CD8-positive, alpha-beta memory T cell (primary cell): ENCODE data around the gene COL2A1. TPM values are rescaled to one million over a fixed set of nuclear protein-coding genes. Genes with fewer than 3 reads are reported as not detected.
A peak's percentile ranks its signal among the peaks of the same experiment; 100 is the strongest.

Source experiments
- CTCF ChIA-PET: fragments of 350-600 bp; sonication (Branson Sonifier 250); formaldehyde crosslinking; loops from one replicate; lab custom pipeline; 2021; ENCODE audit warnings: antibody characterized with exemption; lab: Charles Lee
- POLR2A ChIA-PET: fragments of 350-600 bp; sonication (Branson Sonifier 250); formaldehyde crosslinking; loops from one replicate; lab custom pipeline; 2021; ENCODE audit warnings: antibody characterized with exemption; lab: Charles Lee
- DNase-seq, 5 donors: peaks; one replicate each; pipeline versions ENCODE4 v3.0.0 to v3.0.0-alpha.2; 2020 to 2022; ENCODE audit warnings: mixed read lengths in 1 of 5
- H3K27ac ChIP-seq: one replicate; pipeline ENCODE4 v1.7.0; 2013; ENCODE audit warnings: low read depth, mild to moderate bottlenecking, low read length, moderate library complexity
- H3K27me3 ChIP-seq: 2 replicates; pipeline ENCODE4 v1.7.0; 2013; ENCODE audit warnings: low read length, mild to moderate bottlenecking; ENCODE audit not compliant: insufficient read depth, poor library complexity, severe bottlenecking
- H3K36me3 ChIP-seq: 2 replicates; pipeline ENCODE4 v1.7.0; 2013; ENCODE audit warnings: mild to moderate bottlenecking, low read length, moderate library complexity; ENCODE audit not compliant: insufficient read depth
- H3K4me1 ChIP-seq: 2 replicates; pipeline ENCODE4 v1.7.0; 2013; ENCODE audit warnings: mild to moderate bottlenecking, low read length, moderate library complexity; ENCODE audit not compliant: insufficient read depth
- H3K4me3 ChIP-seq: 2 replicates; pipeline ENCODE4 v1.7.0; 2013; ENCODE audit warnings: mild to moderate bottlenecking, low read length
- H3K9me3 ChIP-seq: 2 replicates; pipeline ENCODE4 v1.7.0; 2013; ENCODE audit warnings: mild to moderate bottlenecking, low read length
- H3K27ac Mint-ChIP-seq, 8 donors: one replicate each; pipeline ENCODE4 v1.8.0; 2020 to 2021; ENCODE audit warnings: mixed read lengths in 8 of 8, mild to moderate bottlenecking in 6 of 8, inconsistent platforms in 3 of 8, moderate library complexity in 3 of 8
- H3K27me3 Mint-ChIP-seq, 2 donors: one replicate each; pipeline ENCODE4 v1.8.0; 2020 to 2021; ENCODE audit warnings: mixed read lengths in 2 of 2, mild to moderate bottlenecking in 1 of 2, moderate library complexity in 1 of 2
- H3K36me3 Mint-ChIP-seq, 3 donors: one replicate each; pipeline ENCODE4 v1.8.0; 2020 to 2021; ENCODE audit warnings: mixed read lengths in 3 of 3, inconsistent platforms in 1 of 3, mild to moderate bottlenecking in 1 of 3
- H3K4me1 Mint-ChIP-seq, 3 donors: one replicate each; pipeline ENCODE4 v1.8.0; 2020 to 2021; ENCODE audit warnings: mixed read lengths in 3 of 3, inconsistent platforms in 1 of 3, mild to moderate bottlenecking in 1 of 3
- H3K4me3 Mint-ChIP-seq, 7 donors: one replicate each; pipeline ENCODE4 v1.8.0; 2020 to 2021; ENCODE audit warnings: mixed read lengths in 7 of 7, mild to moderate bottlenecking in 6 of 7, moderate library complexity in 4 of 7, inconsistent platforms in 2 of 7
- H3K9me3 Mint-ChIP-seq, 5 donors: one replicate each; pipeline ENCODE4 v1.8.0; 2020 to 2022; ENCODE audit warnings: mixed read lengths in 5 of 5, mild to moderate bottlenecking in 3 of 5, moderate library complexity in 2 of 5, inconsistent platforms in 1 of 5
- polyA plus RNA-seq: library from polyadenylated mRNA; unstranded; fragments of 300-500 nt; fragmentation: Illumina TruSeq; gene quantifications from one replicate; pipeline ENCODE4 v1.2.3, GENCODE V29; 2021
- total RNA-seq, 2 experiments: library from RNA; stranded (reverse); gene quantifications; one replicate each; pipeline ENCODE4 v1.2.3, GENCODE V29; 2021

Gene COL2A1
- total and polyA plus RNA-seq, 3 experiments from 2014 or later = not detected

- Mint-ChIP-seq H3K27me3 (no peaks in the 10 kb centered on the region), H3K9me3 (no peaks in the 10 kb centered on the region), H3K36me3 (peaks cover 0 to 16% (median 2%) of the 10 kb centered on the region in 3 donors), H3K4me3 (no peak overlapping the region), H3K27ac (no peak overlapping the region), H3K4me1 (no peaks in the 10 kb centered on the region)
- no peaks in the 10 kb centered on the region for H3K9me3 ChIP-seq
- ChIA-PET CTCF (interaction anchor here (1.9 kb wide), 1 partner anchor 10 kb away, joined by 6 read pairs; the partner anchor contains the start of gene TMEM106C), POLR2A (no interaction called here)
- DNase-seq = no peak
- no peaks in the 10 kb centered on the region for H3K27me3 ChIP-seq
- no peak overlapping the region for H3K27ac ChIP-seq
- peaks cover 3% of the 10 kb centered on the region for H3K36me3 ChIP-seq
- no peaks in the 10 kb centered on the region for H3K4me1 ChIP-seq
- no peak overlapping the region for H3K4me3 ChIP-seq
Observed at GRCh38 chr12:47972895-47973294, 31.4 kb downstream of the COL2A1 start.

GRCh38 chr12:47970843-47971242, 33.4 kb downstream of the COL2A1 start:
- Mint-ChIP-seq H3K27ac (no peak overlapping the region), H3K36me3 (peaks cover 0 to 35% (median 9%) of the 10 kb centered on the region in 3 donors), H3K27me3 (no peaks in the 10 kb centered on the region), H3K9me3 (no peaks in the 10 kb centered on the region), H3K4me1 (peaks cover 0 to 5% (median 3%) of the 10 kb centered on the region in 3 donors), H3K4me3 (no peak overlapping the region)
- Histone ChIP-seq H3K27me3 (no peaks in the 10 kb centered on the region), H3K27ac (no peak overlapping the region), H3K36me3 (peaks cover 9% of the 10 kb centered on the region), H3K9me3 (no peaks in the 10 kb centered on the region), H3K4me1 (no peaks in the 10 kb centered on the region), H3K4me3 (no peak overlapping the region)
- no peak for DNase-seq
- ChIA-PET CTCF (no interaction called here), POLR2A (no interaction called here)

- peaks cover 9% of the 10 kb centered on the region for H3K36me3 ChIP-seq
- H3K4me1 ChIP-seq = no peaks in the 10 kb centered on the region
- H3K27me3 Mint-ChIP-seq = no peaks in the 10 kb centered on the region
- H3K9me3 Mint-ChIP-seq = no peaks in the 10 kb centered on the region
- H3K4me3 Mint-ChIP-seq = no peak overlapping the region
- no peak overlapping the region for H3K27ac Mint-ChIP-seq
- DNase-seq = no peak
- H3K9me3 ChIP-seq = no peaks in the 10 kb centered on the region
- CTCF ChIA-PET = no interaction called here
- H3K4me1 Mint-ChIP-seq = peaks cover 7 to 15% (median 12%) of the 10 kb centered on the region in 3 donors
- no peak overlapping the region for H3K27ac ChIP-seq
- H3K4me3 ChIP-seq = no peak overlapping the region
- POLR2A ChIA-PET = no interaction called here
- peaks cover 0 to 40% (median 9%) of the 10 kb centered on the region in 3 donors for H3K36me3 Mint-ChIP-seq
- H3K27me3 ChIP-seq = no peaks in the 10 kb centered on the region
Observed at GRCh38 chr12:47969845-47970244, 34.4 kb downstream of the COL2A1 start.

- ChIA-PET POLR2A (interaction anchor here (0.6 kb wide), 1 partner anchor 210 kb away, joined by 4 read pairs; no protein-coding TSS in a partner anchor), CTCF (no interaction called here)
- H3K36me3 ChIP-seq = peaks cover 9% of the 10 kb centered on the region
Observed at GRCh38 chr12:47967461-47968321, 36.6 kb downstream of the COL2A1 start.

GRCh38 chr12:47965581-47965980, 38.7 kb downstream of the COL2A1 start:
- Histone ChIP-seq H3K4me1 (peaks cover 15% of the 10 kb centered on the region), H3K27ac (no peak overlapping the region), H3K4me3 (no peak overlapping the region), H3K36me3 (peaks cover 9% of the 10 kb centered on the region), H3K27me3 (no peaks in the 10 kb centered on the region), H3K9me3 (no peaks in the 10 kb centered on the region)
- Mint-ChIP-seq H3K4me1 (peaks cover 26 to 37% (median 32%) of the 10 kb centered on the region in 3 donors), H3K4me3 (peak overlapping the region in 4 of 7 donors; percentile 29 to 99 (median 35)), H3K36me3 (peaks cover 0 to 46% (median 9%) of the 10 kb centered on the region in 3 donors), H3K9me3 (no peaks in the 10 kb centered on the region), H3K27ac (peak overlapping the region in 1 of 8 donors; percentile 65), H3K27me3 (peaks cover 1 to 3% of the 10 kb centered on the region in 2 donors)
- CTCF ChIA-PET = no interaction called here
- POLR2A ChIA-PET = no interaction called here
- no peak for DNase-seq

More at GRCh38 chr12:47967461-47968321, 36.6 kb downstream of the COL2A1 start:
- no peaks in the 10 kb centered on the region for H3K9me3 ChIP-seq
- Mint-ChIP-seq H3K4me1 (peaks cover 26 to 37% (median 32%) of the 10 kb centered on the region in 3 donors), H3K27ac (peak overlapping the region in 2 of 8 donors; percentile 17 to 30), H3K4me3 (peak overlapping the region in 1 of 7 donors; percentile 63), H3K27me3 (no peaks in the 10 kb centered on the region), H3K36me3 (peaks cover 0 to 46% (median 9%) of the 10 kb centered on the region in 3 donors), H3K9me3 (no peaks in the 10 kb centered on the region)
- H3K27me3 ChIP-seq = no peaks in the 10 kb centered on the region
- H3K4me3 ChIP-seq = no peak overlapping the region
- no peak overlapping the region for H3K27ac ChIP-seq
- peaks cover 15% of the 10 kb centered on the region for H3K4me1 ChIP-seq
- DNase-seq = no peak

GRCh38 chr12:47964106-47964728, 40.1 kb downstream of the COL2A1 start:
- DNase-seq = no peak
- Histone ChIP-seq H3K27me3 (no peaks in the 10 kb centered on the region), H3K27ac (peak overlapping the region; percentile 61), H3K4me3 (peak overlapping the region; percentile 99), H3K4me1 (peaks cover 15% of the 10 kb centered on the region), H3K36me3 (peaks cover 9% of the 10 kb centered on the region), H3K9me3 (no peaks in the 10 kb centered on the region)
- CTCF ChIA-PET = interaction anchor here (0.7 to 2.0 kb wide), 16 partner anchors 8 to 654 kb away, joined by 3 to 7 read pairs (median 4); no protein-coding TSS in a partner anchor
- Mint-ChIP-seq H3K4me3 (peak overlapping the region; percentile 94 to 99 (median 98)), H3K27me3 (peaks cover 9 to 16% of the 10 kb centered on the region in 2 donors), H3K27ac (peak overlapping the region; percentile 28 to 93 (median 92)), H3K36me3 (peaks cover 0 to 42% (median 9%) of the 10 kb centered on the region in 3 donors), H3K4me1 (peaks cover 26 to 37% (median 32%) of the 10 kb centered on the region in 3 donors), H3K9me3 (peaks cover 0 to 2% (median 0%) of the 10 kb centered on the region in 5 donors)
- POLR2A ChIA-PET = no interaction called here

- POLR2A ChIA-PET = no interaction called here
- peaks cover 3 to 36% (median 9%) of the 10 kb centered on the region in 3 donors for H3K36me3 Mint-ChIP-seq
Observed at GRCh38 chr12:47963340-47964040, 40.8 kb downstream of the COL2A1 start, which contains the start of gene TMEM106C. TSS of gene TMEM106C (plus strand) at chr12:47963596. CDS start at chr12:47964237, 641 bp downstream.

More at GRCh38 chr12:47963340-47964040, 40.8 kb downstream of the COL2A1 start, which contains the start of gene TMEM106C:
- DNase-seq = peak; percentile 88 to 94 (median 91)
- Histone ChIP-seq H3K36me3 (peaks cover 9% of the 10 kb centered on the region), H3K27me3 (no peaks in the 10 kb centered on the region), H3K27ac (peak within 1 kb of the TSS; percentile 61), H3K9me3 (no peaks in the 10 kb centered on the region), H3K4me1 (peaks cover 15% of the 10 kb centered on the region), H3K4me3 (peak within 1 kb of the TSS; percentile 99)
- Mint-ChIP-seq H3K27me3 (peaks cover 10 to 18% of the 10 kb centered on the region in 2 donors), H3K4me3 (peak within 1 kb of the TSS; percentile 94 to 99 (median 98)), H3K9me3 (peaks cover 0 to 2% (median 0%) of the 10 kb centered on the region in 5 donors), H3K27ac (peak within 1 kb of the TSS; percentile 28 to 99 (median 92)), H3K4me1 (peaks cover 26 to 37% (median 32%) of the 10 kb centered on the region in 3 donors)
- CTCF ChIA-PET = interaction anchor here (0.7 to 2.0 kb wide), 31 partner anchors 8 to 655 kb away, joined by 3 to 7 read pairs (median 3); partner anchors contain the start of genes ASB8 and VDR
